ENCODE results near the gene SOBP.

Gene SOBP

GRCh38 chr6:107695061-107695720 is 205.3 kb downstream of the SOBP start:
- DNase-seq = peak; percentile 64

- no peak for DNase-seq
Observed at GRCh38 chr6:107697682-107698081, 207.8 kb downstream of the SOBP start.

GRCh38 chr6:107698146-107698545 is 208.2 kb downstream of the SOBP start:
- no peak for DNase-seq

GRCh38 chr6:107699254-107699653 is 209.3 kb downstream of the SOBP start:
- no peak for DNase-seq

- no peak for DNase-seq
Observed at GRCh38 chr6:107699697-107700325, 209.9 kb downstream of the SOBP start.

- no peak for DNase-seq
Observed at GRCh38 chr6:107703606-107704005, 213.7 kb downstream of the SOBP start.

GRCh38 chr6:107704347-107705013 is 214.6 kb downstream of the SOBP start:
- DNase-seq = peak; percentile 33

GRCh38 chr6:107706516-107707115 is 216.7 kb downstream of the SOBP start:
- no peak for DNase-seq

GRCh38 chr6:107707346-107708275 is 217.7 kb downstream of the SOBP start:
- DNase-seq = no peak

- no peak for DNase-seq
Observed at GRCh38 chr6:107708435-107708834, 218.5 kb downstream of the SOBP start.

GRCh38 chr6:107709341-107709740 is 219.4 kb downstream of the SOBP start:
- no peak for DNase-seq

All from inflammatory macrophage treated with lipopolysaccharide for 4 hours (primary cell).